Measurements from ENCODE around the gene XAB2.

Gene XAB2

DNA sequence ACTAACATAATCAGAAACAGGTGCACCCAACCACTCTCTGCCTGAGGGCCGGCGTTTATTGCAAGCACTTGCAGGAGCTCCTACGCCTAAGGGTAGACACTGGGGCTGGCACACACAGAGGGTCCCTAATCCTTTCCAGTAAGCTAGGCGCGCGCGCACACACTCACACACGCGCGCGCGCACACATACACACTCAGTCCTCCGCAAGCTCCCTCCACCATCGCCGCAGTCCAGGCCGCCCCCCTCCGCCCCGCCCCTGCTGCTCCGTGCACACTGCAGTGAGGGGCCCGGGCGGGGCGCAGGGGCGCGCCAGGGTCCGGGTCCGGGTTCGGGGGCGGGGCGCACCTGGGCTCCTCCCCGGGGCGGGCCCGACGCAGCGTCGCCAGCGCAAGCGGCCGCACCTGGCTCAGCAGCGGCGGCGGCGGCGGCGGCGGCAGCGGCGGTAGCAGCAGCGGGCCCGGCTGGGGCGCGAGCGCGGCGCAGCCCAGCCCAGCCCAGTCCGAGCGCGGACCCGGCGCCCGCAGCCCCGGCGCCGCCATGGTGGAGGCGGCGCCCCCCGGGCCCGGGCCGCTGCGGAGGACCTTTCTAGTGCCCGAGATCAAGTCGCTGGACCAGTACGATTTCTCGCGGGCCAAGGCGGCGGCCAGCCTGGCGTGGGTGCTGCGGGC, 33.7 kb downstream of the XAB2 start, which contains the start of gene CAMSAP3:
Gene CAMSAP3 (plus strand): TSS at position 398 of the 668 bp plus-strand sequence. CDS start 140 bp downstream, at position 538.
- Histone ChIP-seq H3K27me3 (ENCODE audit: control insufficient read depth, low read length) (peaks cover 17% of the 10 kb centered on the region), H3K79me2 (ENCODE audit: control insufficient read depth, low read length) (no peaks in the 10 kb centered on the region), H3K4me3 (ENCODE audit: low read length) (peak within 1 kb of the TSS; percentile 63), H3F3A (ENCODE audit: control insufficient read depth, insufficient read depth) (no peaks in the 10 kb centered on the region), H3K9me3 (ENCODE audit: control insufficient read depth, insufficient read depth, low read length) (no peaks in the 10 kb centered on the region), H3K4me2 (ENCODE audit: low read length) (peak within 1 kb of the TSS; percentile 72), H3K4me1 (ENCODE audit: control insufficient read depth, low read length) (peaks cover 6% of the 10 kb centered on the region), H3K27ac (ENCODE audit: low read depth, low read length) (no peak within 1 kb of the TSS), H4K20me1 (ENCODE audit: control insufficient read depth, insufficient read depth, low read depth, low read length) (no peaks in the 10 kb centered on the region), H3K9me2 (replicated peaks; ENCODE audit: control insufficient read depth, low read length) (no peaks in the 10 kb centered on the region), H3K36me3 (ENCODE audit: control insufficient read depth, low read length) (no peaks in the 10 kb centered on the region)
- TF ChIP-seq, protein P1, sequence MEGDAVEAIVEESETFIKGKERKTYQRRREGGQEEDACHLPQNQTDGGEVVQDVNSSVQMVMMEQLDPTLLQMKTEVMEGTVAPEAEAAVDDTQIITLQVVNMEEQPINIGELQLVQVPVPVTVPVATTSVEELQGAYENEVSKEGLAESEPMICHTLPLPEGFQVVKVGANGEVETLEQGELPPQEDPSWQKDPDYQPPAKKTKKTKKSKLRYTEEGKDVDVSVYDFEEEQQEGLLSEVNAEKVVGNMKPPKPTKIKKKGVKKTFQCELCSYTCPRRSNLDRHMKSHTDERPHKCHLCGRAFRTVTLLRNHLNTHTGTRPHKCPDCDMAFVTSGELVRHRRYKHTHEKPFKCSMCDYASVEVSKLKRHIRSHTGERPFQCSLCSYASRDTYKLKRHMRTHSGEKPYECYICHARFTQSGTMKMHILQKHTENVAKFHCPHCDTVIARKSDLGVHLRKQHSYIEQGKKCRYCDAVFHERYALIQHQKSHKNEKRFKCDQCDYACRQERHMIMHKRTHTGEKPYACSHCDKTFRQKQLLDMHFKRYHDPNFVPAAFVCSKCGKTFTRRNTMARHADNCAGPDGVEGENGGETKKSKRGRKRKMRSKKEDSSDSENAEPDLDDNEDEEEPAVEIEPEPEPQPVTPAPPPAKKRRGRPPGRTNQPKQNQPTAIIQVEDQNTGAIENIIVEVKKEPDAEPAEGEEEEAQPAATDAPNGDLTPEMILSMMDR (IDR thresholded peaks at IDR 0.05; ENCODE audit: low read depth, low read length, poor library complexity, severe bottlenecking): no peak
- no peak for TF ChIP-seq EZH2phosphoT487 (IDR thresholded peaks at IDR 0.05; ENCODE audit: borderline replicate concordance, low read length)

DNA sequence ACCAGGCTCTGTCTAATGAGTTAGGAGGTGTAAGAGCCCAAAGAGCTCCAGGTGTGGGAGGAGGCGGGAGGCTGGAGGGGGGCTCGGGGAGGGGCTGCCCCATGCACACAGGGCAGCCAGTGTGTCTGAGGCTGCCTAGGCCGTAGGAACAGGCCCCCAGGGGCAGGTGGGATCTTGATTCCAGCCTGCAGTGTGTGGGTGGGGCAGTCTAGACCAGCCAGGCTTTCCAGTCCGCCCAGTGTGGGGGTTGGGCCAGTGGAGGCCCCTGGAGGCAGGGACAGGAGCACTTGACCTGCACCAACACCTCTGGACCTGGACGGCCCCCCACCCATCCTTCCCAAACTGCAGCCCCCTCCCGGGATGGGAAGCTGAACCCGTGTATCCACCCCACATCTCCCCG, 39.1 kb downstream of the XAB2 start:
- Histone ChIP-seq H3K79me2 (ENCODE audit: control insufficient read depth, low read length) (no peaks in the 10 kb centered on the region), H3K4me3 (ENCODE audit: low read length) (no peak overlapping the region), H3K4me2 (ENCODE audit: low read length) (no peak overlapping the region), H3K9me3 (ENCODE audit: control insufficient read depth, insufficient read depth, low read length) (no peaks in the 10 kb centered on the region), H3K27ac (ENCODE audit: low read depth, low read length) (no peak overlapping the region), H3K36me3 (ENCODE audit: control insufficient read depth, low read length) (no peaks in the 10 kb centered on the region), H3F3A (ENCODE audit: control insufficient read depth, insufficient read depth) (no peaks in the 10 kb centered on the region), H3K4me1 (ENCODE audit: control insufficient read depth, low read length) (no peaks in the 10 kb centered on the region; the same call in 1 of the 2 replicates), H3K9me2 (replicated peaks; ENCODE audit: control insufficient read depth, low read length) (no peaks in the 10 kb centered on the region), H4K20me1 (ENCODE audit: control insufficient read depth, insufficient read depth, low read depth, low read length) (no peaks in the 10 kb centered on the region), H3K27me3 (ENCODE audit: control insufficient read depth, low read length) (peaks cover under 1% of the 10 kb centered on the region; the same call in 1 of the 2 replicates)
- TF ChIP-seq, protein P1 (IDR thresholded peaks at IDR 0.05; ENCODE audit: low read depth, low read length, poor library complexity, severe bottlenecking): no peak
- no peak for TF ChIP-seq EZH2phosphoT487 (IDR thresholded peaks at IDR 0.05; ENCODE audit: borderline replicate concordance, low read length)

DNA sequence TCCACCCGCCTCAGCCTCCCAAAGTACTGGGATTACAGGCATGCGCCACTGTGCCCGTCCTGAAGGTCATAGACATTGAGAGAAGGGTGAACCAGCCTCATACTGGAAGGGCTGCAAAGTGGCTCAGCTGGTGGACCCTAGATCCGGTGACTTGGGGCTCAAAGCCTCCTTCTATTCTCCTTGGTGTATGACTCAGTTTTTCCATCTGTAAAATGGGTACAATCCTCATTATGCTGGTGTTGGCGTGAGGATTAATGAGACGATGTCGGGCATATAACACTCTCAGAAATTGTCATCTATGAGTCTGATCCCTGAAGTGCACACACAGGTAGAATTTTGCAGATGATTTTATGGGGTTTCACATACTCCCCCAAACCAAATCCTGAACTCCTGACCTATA, 39.5 kb downstream of the XAB2 start:
- Histone ChIP-seq H4K20me1 (ENCODE audit: control insufficient read depth, insufficient read depth, low read depth, low read length) (no peaks in the 10 kb centered on the region), H3K27me3 (ENCODE audit: control insufficient read depth, low read length) (no peaks in the 10 kb centered on the region), H3K36me3 (ENCODE audit: control insufficient read depth, low read length) (no peaks in the 10 kb centered on the region), H3K4me1 (ENCODE audit: control insufficient read depth, low read length) (no peaks in the 10 kb centered on the region), H3F3A (ENCODE audit: control insufficient read depth, insufficient read depth) (no peaks in the 10 kb centered on the region), H3K9me3 (ENCODE audit: control insufficient read depth, insufficient read depth, low read length) (no peaks in the 10 kb centered on the region), H3K9me2 (replicated peaks; ENCODE audit: control insufficient read depth, low read length) (no peaks in the 10 kb centered on the region), H3K27ac (ENCODE audit: low read depth, low read length) (no peak overlapping the region), H3K4me3 (ENCODE audit: low read length) (no peak overlapping the region), H3K4me2 (ENCODE audit: low read length) (no peak overlapping the region), H3K79me2 (ENCODE audit: control insufficient read depth, low read length) (no peaks in the 10 kb centered on the region)
- TF ChIP-seq, protein P1 (IDR thresholded peaks at IDR 0.05; ENCODE audit: low read depth, low read length, poor library complexity, severe bottlenecking): no peak
- no peak for TF ChIP-seq EZH2phosphoT487 (IDR thresholded peaks at IDR 0.05; ENCODE audit: borderline replicate concordance, low read length)

Measured in DOHH2 (cell line).